HepG2 (cell line): ENCODE results near the gene NEUROD1. TPM values are rescaled to one million over a fixed set of nuclear protein-coding genes. Genes with fewer than 3 reads are reported as not detected.
A peak's percentile ranks its signal among the peaks of the same experiment; 100 is the strongest.

Experiments
- ATAC-seq: fragments of 200-7000 bp; cut with Tn5 transposase; 3 replicates; pipeline ENCODE4 v1.9.1; 2020; ENCODE audit warnings: mild to moderate bottlenecking, moderate library complexity
- BruUV-seq: library from RNA; stranded (reverse); fragments of 400-500 nt; replicated peaks from 2 replicates; lab custom pipeline; 2021; lab: Mats Ljungman, UMichigan
- CTCF ChIA-PET: fragments of 300-600 bp; formaldehyde crosslinking; extraction: SDS; loops from one replicate; lab custom pipeline; 2021; ENCODE audit warnings: low total read pairs, inconsistent platforms, low intra/inter-chr PET ratio; lab: Yijun Ruan, JAX
- POLR2A ChIA-PET: fragments of 350-600 bp; sonication (Branson Sonifier 250); formaldehyde crosslinking; loops from one replicate; lab custom pipeline; 2020; ENCODE audit warnings: antibody characterized with exemption, inconsistent platforms; lab: Yijun Ruan, JAX
- DNase-seq: peaks from one replicate; pipeline ENCODE4 v3.0.0-alpha.2; 2015; ENCODE audit warnings: low spot score
- FAIRE-seq: peaks from 3 replicates; lab custom pipeline; 2011; peaks lifted over from hg19 to GRCh38; lab: Jason Lieb, UNC
- H2AFZ ChIP-seq: one replicate; pipeline ENCODE4 v1.6.1; 2011; ENCODE audit warnings: low read length, inconsistent platforms
- H3K27ac ChIP-seq: fragments of 300-600 bp; 3 replicates; pipeline ENCODE4 v1.8.0; 2011; ENCODE audit warnings: mixed run types, mild to moderate bottlenecking, mixed read lengths, low read length, inconsistent platforms; ENCODE audit not compliant: insufficient read depth; ENCODE audit errors: extremely low read length
- H3K27me3 ChIP-seq, 2 experiments: fragments of 200-600 bp in 1 of 2; 2 replicates in 1 of 2; 3 replicates in 1 of 2; pipeline versions ENCODE4 v1.6.0 to v1.8.0; 2011; ENCODE audit warnings: low read length in 2 of 2, mild to moderate bottlenecking in 2 of 2, moderate library complexity in 2 of 2, inconsistent platforms in 1 of 2; ENCODE audit not compliant: insufficient read depth in 2 of 2, control insufficient read depth in 1 of 2
- H3K36me3 ChIP-seq, 2 experiments: fragments of 200-600 bp in 1 of 2; replicated peaks in 1 of 2; 2 replicates in 1 of 2; 3 replicates in 1 of 2; pipeline versions ENCODE4 v1.5.1 to v1.8.0; 2011; ENCODE audit warnings: low read length in 2 of 2, inconsistent platforms in 1 of 2; ENCODE audit not compliant: insufficient read depth in 2 of 2, control insufficient read depth in 1 of 2
- H3K4me1 ChIP-seq: 2 replicates; pipeline ENCODE4 v1.5.1; 2012; ENCODE audit warnings: low read length, inconsistent platforms; ENCODE audit not compliant: insufficient read depth
- H3K4me2 ChIP-seq: 2 replicates; pipeline ENCODE4 v1.6.0; 2011; ENCODE audit warnings: low read depth, low read length, inconsistent platforms
- H3K4me3 ChIP-seq, 3 experiments: fragments of 200-600 bp in 1 of 3; sonication (generic), shearing (Covaris generic) in 1 of 3; replicated peaks in 1 of 3; 2 replicates each; pipeline ENCODE4 v1.5.1; 2011 to 2016; ENCODE audit warnings: low read length in 3 of 3, inconsistent platforms in 2 of 3, low read depth in 2 of 3, mild to moderate bottlenecking in 2 of 3, control low read depth in 1 of 3, mixed read lengths in 1 of 3; ENCODE audit not compliant: insufficient read depth in 1 of 3
- H3K79me2 ChIP-seq: one replicate; pipeline ENCODE4 v1.6.1; 2011; ENCODE audit warnings: low read length, inconsistent platforms; ENCODE audit not compliant: insufficient read depth
- H3K9ac ChIP-seq: 2 replicates; pipeline ENCODE4 v1.6.0; 2011; ENCODE audit warnings: mild to moderate bottlenecking, low read depth, low read length, inconsistent platforms; ENCODE audit not compliant: insufficient read depth
- H3K9me3 ChIP-seq: 2 replicates; pipeline ENCODE4 v1.5.1; 2012; ENCODE audit warnings: mild to moderate bottlenecking, low read length
- H4K20me1 ChIP-seq: 2 replicates; pipeline ENCODE4 v1.6.0; 2011; ENCODE audit warnings: inconsistent platforms, mild to moderate bottlenecking, low read length, moderate library complexity; ENCODE audit not compliant: insufficient read depth
- CREB1 ChIP-seq, 2 experiments: fragments of 450-650 bp in 1 of 2; IDR thresholded peaks; 2 replicates each; pipeline ENCODE4 v1.6.1; 2016 to 2017; ENCODE audit warnings: control low read depth in 1 of 2, mild to moderate bottlenecking in 1 of 2, missing compliant biosample characterization in 1 of 2, missing genetic modification characterization in 1 of 2
- CREB3 ChIP-seq: sonication (generic); formaldehyde crosslinking; IDR thresholded peaks from 2 replicates; pipeline ENCODE4 v1.5.0; 2020; ENCODE audit warnings: missing genetic modification reagents
- CSRNP2 ChIP-seq: sonication (generic); formaldehyde crosslinking; conservative IDR thresholded peaks from 2 replicates; pipeline ENCODE4 v1.8.0; 2022; ENCODE audit warnings: low read depth, missing genetic modification reagents
- DMAP1 ChIP-seq: IDR thresholded peaks from 2 replicates; pipeline ENCODE4 v1.6.1; 2016
- GATAD1 ChIP-seq: IDR thresholded peaks from 2 replicates; pipeline ENCODE4 v1.6.1; 2016; ENCODE audit warnings: missing genetic modification reagents, missing compliant biosample characterization
- GLI4 ChIP-seq: sonication (generic); formaldehyde crosslinking; IDR thresholded peaks from 2 replicates; pipeline ENCODE4 v1.5.1; 2020; ENCODE audit warnings: missing genetic modification reagents, mild to moderate bottlenecking, moderate library complexity, borderline replicate concordance
- GMEB2 ChIP-seq: IDR thresholded peaks from 2 replicates; pipeline ENCODE4 v1.6.1; 2016; ENCODE audit warnings: missing biosample characterization, missing genetic modification reagents, low read depth
- HMG20B ChIP-seq: conservative IDR thresholded peaks from 2 replicates; pipeline ENCODE4 v1.6.1; 2016; ENCODE audit warnings: missing genetic modification reagents, missing compliant biosample characterization
- HNF4A ChIP-seq: sonication (generic); formaldehyde crosslinking; IDR thresholded peaks from 2 replicates; pipeline ENCODE4 v1.4.0; 2020; ENCODE audit warnings: missing genetic modification reagents
- IRX3 ChIP-seq: sonication (generic); formaldehyde crosslinking; IDR thresholded peaks from 2 replicates; pipeline ENCODE4 v1.8.1; 2023; ENCODE audit warnings: mild to moderate bottlenecking, low read depth, missing genetic modification reagents, borderline replicate concordance
- MIER2 ChIP-seq: IDR thresholded peaks from 2 replicates; pipeline ENCODE4 v1.6.1; 2016; ENCODE audit warnings: missing biosample characterization, missing genetic modification reagents
- MIXL1 ChIP-seq: IDR thresholded peaks from 2 replicates; pipeline ENCODE4 v1.6.1; 2016
- PREB ChIP-seq: sonication (generic); formaldehyde crosslinking; IDR thresholded peaks from 2 replicates; pipeline ENCODE4 v1.4.0; 2020; ENCODE audit warnings: missing genetic modification reagents
- PTBP1 ChIP-seq: fragments of 200-400 bp; formaldehyde crosslinking; IDR thresholded peaks from 2 replicates; pipeline ENCODE4 v1.6.1; 2018; ENCODE audit warnings: low read length, low read depth; ENCODE audit not compliant: poor library complexity, severe bottlenecking
- SMARCC2 ChIP-seq: fragments of 450-650 bp; IDR thresholded peaks from 2 replicates; pipeline ENCODE4 v1.6.1; 2017; ENCODE audit warnings: antibody characterized with exemption, mild to moderate bottlenecking
- TBP ChIP-seq: sonication (generic); formaldehyde crosslinking; IDR thresholded peaks from 2 replicates; pipeline ENCODE4 v1.5.0; 2020; ENCODE audit warnings: missing genetic modification reagents
- THAP11 ChIP-seq: IDR thresholded peaks from 2 replicates; pipeline ENCODE4 v1.6.1; 2016; ENCODE audit warnings: missing biosample characterization, missing genetic modification reagents
- ZNF256 ChIP-seq: sonication (generic); formaldehyde crosslinking; conservative IDR thresholded peaks from 2 replicates; pipeline ENCODE4 v1.4.0; 2020; ENCODE audit warnings: missing genetic modification reagents
- ZNF354B ChIP-seq: sonication (generic); formaldehyde crosslinking; IDR thresholded peaks from 2 replicates; pipeline ENCODE4 v1.8.0; 2022; ENCODE audit warnings: mild to moderate bottlenecking, missing genetic modification reagents
- ZNF382 ChIP-seq: sonication (generic); formaldehyde crosslinking; IDR thresholded peaks from 2 replicates; pipeline ENCODE4 v1.5.0; 2020; ENCODE audit warnings: missing genetic modification reagents, mild to moderate bottlenecking, borderline replicate concordance
- ZNF441 ChIP-seq: sonication (generic); formaldehyde crosslinking; IDR thresholded peaks from 2 replicates; pipeline ENCODE4 v1.7.0; 2021; ENCODE audit warnings: missing genetic modification reagents, borderline replicate concordance
- ZSCAN31 ChIP-seq: sonication (generic); formaldehyde crosslinking; IDR thresholded peaks from 2 replicates; pipeline ENCODE4 v1.5.0; 2020; ENCODE audit warnings: low read depth, mild to moderate bottlenecking, missing genetic modification reagents
- WGBS: methylation state at CpG from one replicate; pipeline ENCODE4 v1.1.6; 2017; ENCODE audit warnings: low lambda C conversion rate; 5-methylcytosine and 5-hydroxymethylcytosine counted together
- in situ Hi-C: cut with HindIII; loops from 2 replicates; pipeline ENCODE4 v1.10.0; 2017; ENCODE audit warnings: low pct_unique_long_range_greater_than_20kb; ENCODE audit not compliant: extremely low pct_ligation_motif_present
- intact Hi-C: fragments of 100-400 bp; cut with micrococcal nuclease; formaldehyde crosslinking; loops from one replicate; pipeline ENCODE4 v1.10.0; 2022; ENCODE audit not compliant: unreplicated experiment
- polyA plus RNA-seq, 8 experiments: library from polyadenylated mRNA; depleted of rRNA in 3 of 8; stranded (reverse) in 7 of 8; unstranded in 1 of 8; fragments of >200 nt; fragmentation: Illumina TruSeq in 4 of 8; extraction: Trizol in 4 of 8; gene quantifications; 2 replicates each; pipeline versions ENCODE4 v1.2.1 to v1.2.3, GENCODE V29; 2011 to 2016; ENCODE audit warnings: low read depth in 4 of 8, missing spikeins in 1 of 8, mixed read lengths in 1 of 8; ENCODE audit not compliant: insufficient read depth in 1 of 8
- total RNA-seq, 5 experiments: library from RNA; depleted of rRNA; stranded (reverse); fragments of >200 nt; fragmentation: Illumina TruSeq; extraction: Trizol; gene quantifications; 2 replicates each; pipeline ENCODE4 v1.2.3, GENCODE V29; 2016; ENCODE audit warnings: low read depth in 1 of 5

The NEUROD1 gene
- total and polyA plus RNA-seq, 2 of the 13 experiments (the other 11 are each of a cell fraction or from before 2014, with no cell fraction given): not detected

- TF ChIP-seq IRX3 (CRISPR knock-in tag): no peak
- TF ChIP-seq HNF4A: peak; percentile 53
- TF ChIP-seq CREB3 (CRISPR knock-in tag): no peak
- no peak for TF ChIP-seq THAP11 (CRISPR knock-in tag)
These were observed 20.1 kb downstream of the NEUROD1 start (continued) for GRCh38 chr2:181660181-181660580.

GRCh38 chr2:181658444-181658843 lies 21.9 kb downstream of the NEUROD1 start:
- CTCF ChIA-PET: no interaction called here
- Histone ChIP-seq H3K27me3 (peaks cover 0 to 23% of the 10 kb centered on the region in 2 experiments; a peak in 2 of 5 replicates), H3K36me3 (no peaks in the 10 kb centered on the region), H3K79me2 (no peaks in the 10 kb centered on the region), H3K27ac (no peak overlapping the region), H3K4me3 (no peak overlapping the region), H3K4me2 (no peak overlapping the region), H3K9me3 (no peaks in the 10 kb centered on the region), H3K4me1 (peaks cover 11% of the 10 kb centered on the region), H2AFZ (no peak overlapping the region), H3K9ac (no peak overlapping the region), H4K20me1 (no peaks in the 10 kb centered on the region)
- 23% methylated on average over 4 of the region's 4 CpGs for WGBS
- intact Hi-C loops (no loop called here), in situ Hi-C loops (no loop called here)
- no peak for TF ChIP-seq CSRNP2 (CRISPR knock-in tag)
- TF ChIP-seq ZNF354B (CRISPR knock-in tag): no peak
- no peak for TF ChIP-seq HMG20B (CRISPR knock-in tag)
- no peak for TF ChIP-seq GLI4 (CRISPR knock-in tag)
- TF ChIP-seq TBP (CRISPR knock-in tag): no peak
- no peak for TF ChIP-seq PTBP1
- TF ChIP-seq ZNF441 (CRISPR knock-in tag): no peak
- no peak for TF ChIP-seq CREB1 (IDR thresholded peaks at IDR 0.05)
- TF ChIP-seq CREB1 (CRISPR knock-in tag; IDR thresholded peaks at IDR 0.05): no peak
- TF ChIP-seq ZSCAN31 (CRISPR knock-in tag): no peak
- TF ChIP-seq GATAD1 (CRISPR knock-in tag): no peak
- TF ChIP-seq SMARCC2: no peak
- TF ChIP-seq ZNF256 (CRISPR knock-in tag): no peak
- no peak for TF ChIP-seq DMAP1 (CRISPR knock-in tag)
- TF ChIP-seq GMEB2: no peak
- TF ChIP-seq MIER2 (CRISPR knock-in tag): no peak
- TF ChIP-seq MIXL1 (CRISPR knock-in tag): no peak
- TF ChIP-seq PREB (CRISPR knock-in tag): no peak
- no peak for TF ChIP-seq ZNF382
- DNase-seq (no peak), FAIRE-seq (no peak), ATAC-seq (peak; percentile 37; the same call in 1 of the 3 replicates)
- POLR2A ChIA-PET: no interaction called here
- BruUV-seq: no TSS peak
